HEK293 (cell line): ENCODE data around the gene IL1RAPL1.

ENCODE experiments used
- CTCF ChIA-PET: fragments of 350-600 bp; formaldehyde crosslinking; extraction: SDS; loops from one replicate; lab custom pipeline; 2021; ENCODE audit warnings: antibody characterized with exemption; lab: Yijun Ruan, JAX
- POLR2A ChIA-PET: fragments of 300-600 bp; formaldehyde crosslinking; extraction: SDS; loops from one replicate; lab custom pipeline; 2020; ENCODE audit warnings: antibody characterized with exemption, inconsistent platforms; lab: Yijun Ruan, JAX
- H3K27ac ChIP-seq: fragments of 200-500 bp; sonication (Bioruptor generic); 2 replicates; pipeline ENCODE4 v1.5.1; 2014; ENCODE audit warnings: low read depth, low read length, control low read depth, inconsistent platforms; ENCODE audit errors: extremely low read depth
- H3K36me3 ChIP-seq, 2 experiments: fragments of 200-500 bp in 1 of 2; sonication (Bioruptor generic) in 1 of 2; 1 replicate in 1 of 2; 2 replicates in 1 of 2; pipeline ENCODE4 v1.5.1; 2014 to 2017; ENCODE audit warnings: inconsistent platforms in 2 of 2, low read length in 2 of 2; ENCODE audit not compliant: control insufficient read depth in 2 of 2, insufficient read depth in 1 of 2
- H3K4me1 ChIP-seq: fragments of 200-500 bp; sonication (Bioruptor generic); 2 replicates; pipeline ENCODE4 v1.5.1; 2014; ENCODE audit warnings: mild to moderate bottlenecking, low read length, inconsistent platforms; ENCODE audit not compliant: control insufficient read depth, insufficient read depth
- H3K4me3 ChIP-seq: 2 replicates; pipeline ENCODE4 v1.5.1; 2011; ENCODE audit warnings: low read depth, mild to moderate bottlenecking, control low read depth, low read length, moderate library complexity
- H3K9me3 ChIP-seq: fragments of 200-500 bp; sonication (Bioruptor generic); 2 replicates; pipeline ENCODE4 v1.5.1; 2014; ENCODE audit warnings: low read depth, low read length, inconsistent platforms; ENCODE audit not compliant: control insufficient read depth, insufficient read depth
- BCL11A ChIP-seq: fragments of 450-650 bp; formaldehyde crosslinking; IDR thresholded peaks from 2 replicates; pipeline ENCODE4 v1.5.1; 2016; ENCODE audit warnings: low read depth, missing biosample characterization, missing genetic modification characterization
- HOXD13 ChIP-seq: sonication (generic); formaldehyde crosslinking; IDR thresholded peaks from 2 replicates; pipeline ENCODE4 v1.8.0; 2022; ENCODE audit warnings: missing genetic modification reagents, borderline replicate concordance
- MYNN ChIP-seq: fragments of 450-650 bp; formaldehyde crosslinking; IDR thresholded peaks from 2 replicates; pipeline ENCODE4 v1.5.1; 2016; ENCODE audit warnings: missing biosample characterization, missing genetic modification characterization, borderline replicate concordance
- OVOL3 ChIP-seq: fragments of 450-650 bp; formaldehyde crosslinking; IDR thresholded peaks from 2 replicates; pipeline ENCODE4 v1.5.1; 2016; ENCODE audit warnings: missing biosample characterization, missing genetic modification characterization
- YY1 ChIP-seq: fragments of 450-650 bp; formaldehyde crosslinking; IDR thresholded peaks from 2 replicates; pipeline ENCODE4 v1.5.1; 2018; ENCODE audit warnings: missing biosample characterization, missing genetic modification characterization
- ZNF10 ChIP-seq: fragments of 450-650 bp; formaldehyde crosslinking; IDR thresholded peaks from 2 replicates; pipeline ENCODE4 v1.5.1; 2017; ENCODE audit warnings: missing biosample characterization, missing genetic modification characterization
- ZNF169 ChIP-seq: fragments of 450-650 bp; formaldehyde crosslinking; IDR thresholded peaks from 2 replicates; pipeline ENCODE4 v1.5.1; 2016; ENCODE audit warnings: missing biosample characterization, missing genetic modification characterization
- ZNF221 ChIP-seq: fragments of 450-650 bp; formaldehyde crosslinking; IDR thresholded peaks from 2 replicates; pipeline ENCODE4 v1.5.1; 2017; ENCODE audit warnings: missing biosample characterization, missing genetic modification characterization, borderline replicate concordance
- ZNF223 ChIP-seq: fragments of 450-650 bp; formaldehyde crosslinking; IDR thresholded peaks from 2 replicates; pipeline ENCODE4 v1.5.1; 2016; ENCODE audit warnings: missing biosample characterization, missing genetic modification characterization
- ZNF266 ChIP-seq: fragments of 450-650 bp; formaldehyde crosslinking; IDR thresholded peaks from 2 replicates; pipeline ENCODE4 v1.5.1; 2016; ENCODE audit warnings: missing biosample characterization, missing genetic modification characterization, low read depth
- ZNF391 ChIP-seq: fragments of 450-650 bp; formaldehyde crosslinking; IDR thresholded peaks from 2 replicates; pipeline ENCODE4 v1.5.1; 2016; ENCODE audit warnings: low read depth, missing biosample characterization, missing genetic modification characterization, borderline replicate concordance
- ZNF514 ChIP-seq: fragments of 450-650 bp; formaldehyde crosslinking; IDR thresholded peaks from 2 replicates; pipeline ENCODE4 v1.5.1; 2016; ENCODE audit warnings: missing biosample characterization, missing genetic modification characterization
- ZNF624 ChIP-seq: fragments of 450-650 bp; formaldehyde crosslinking; IDR thresholded peaks from 2 replicates; pipeline ENCODE4 v1.5.1; 2017; ENCODE audit warnings: missing biosample characterization, missing genetic modification characterization
- ZSCAN23 ChIP-seq: fragments of 450-650 bp; formaldehyde crosslinking; IDR thresholded peaks from 2 replicates; pipeline ENCODE4 v1.5.1; 2016; ENCODE audit warnings: missing biosample characterization, missing genetic modification characterization
- ZSCAN4 ChIP-seq: fragments of 450-650 bp; formaldehyde crosslinking; IDR thresholded peaks from 2 replicates; pipeline ENCODE4 v1.5.1; 2017; ENCODE audit warnings: missing biosample characterization, missing genetic modification characterization
- TF ChIP-seq, protein P1 (sequence below): fragments of 450-650 bp; formaldehyde crosslinking; IDR thresholded peaks from 2 replicates; pipeline ENCODE4 v1.5.1; 2016; ENCODE audit warnings: missing biosample characterization, missing genetic modification characterization
- TF ChIP-seq, protein P2 (sequence below): fragments of 450-650 bp; formaldehyde crosslinking; IDR thresholded peaks from 2 replicates; pipeline ENCODE4 v1.5.1; 2016; ENCODE audit warnings: missing biosample characterization, missing genetic modification characterization, borderline replicate concordance
- TF ChIP-seq, protein P3 (sequence below): fragments of 450-650 bp; formaldehyde crosslinking; IDR thresholded peaks from 2 replicates; pipeline ENCODE4 v1.5.1; 2017; ENCODE audit warnings: missing biosample characterization, missing genetic modification characterization
- TF ChIP-seq, protein P4 (sequence below): fragments of 450-650 bp; formaldehyde crosslinking; IDR thresholded peaks from 2 replicates; pipeline ENCODE4 v1.5.1; 2016; ENCODE audit warnings: missing biosample characterization, missing genetic modification characterization

The IL1RAPL1 gene

DNA sequence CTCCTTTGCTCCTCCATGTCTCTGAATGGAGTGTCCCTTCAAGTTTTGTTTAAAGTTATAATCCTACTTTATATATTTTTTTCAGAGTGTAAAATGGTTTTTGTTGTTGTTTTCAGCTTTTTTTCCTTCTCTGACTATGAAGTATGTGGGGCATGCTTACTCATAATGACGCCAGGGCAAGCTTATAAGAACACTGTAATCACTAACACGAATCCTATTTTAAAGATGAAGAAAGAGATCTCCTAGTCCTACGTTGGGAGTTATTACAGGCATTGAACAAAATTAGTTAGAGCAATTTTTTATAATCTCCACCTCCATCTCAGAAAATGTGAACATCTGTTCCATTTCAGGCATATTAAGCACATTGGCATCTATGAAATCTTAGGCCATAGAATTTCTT, 1360.0 kb downstream of the IL1RAPL1 start:
- ChIA-PET CTCF (no interaction called here), POLR2A (no interaction called here)
- TF ChIP-seq ZNF391 (no peak), OVOL3 (no peak), HOXD13 (CRISPR knock-in tag) (no peak), ZNF221 (no peak), ZNF514 (tag by site-specific recombination) (no peak), ZNF624 (no peak), ZNF266 (no peak), ZSCAN23 (tag by site-specific recombination) (no peak)
- TF ChIP-seq, protein P1, sequence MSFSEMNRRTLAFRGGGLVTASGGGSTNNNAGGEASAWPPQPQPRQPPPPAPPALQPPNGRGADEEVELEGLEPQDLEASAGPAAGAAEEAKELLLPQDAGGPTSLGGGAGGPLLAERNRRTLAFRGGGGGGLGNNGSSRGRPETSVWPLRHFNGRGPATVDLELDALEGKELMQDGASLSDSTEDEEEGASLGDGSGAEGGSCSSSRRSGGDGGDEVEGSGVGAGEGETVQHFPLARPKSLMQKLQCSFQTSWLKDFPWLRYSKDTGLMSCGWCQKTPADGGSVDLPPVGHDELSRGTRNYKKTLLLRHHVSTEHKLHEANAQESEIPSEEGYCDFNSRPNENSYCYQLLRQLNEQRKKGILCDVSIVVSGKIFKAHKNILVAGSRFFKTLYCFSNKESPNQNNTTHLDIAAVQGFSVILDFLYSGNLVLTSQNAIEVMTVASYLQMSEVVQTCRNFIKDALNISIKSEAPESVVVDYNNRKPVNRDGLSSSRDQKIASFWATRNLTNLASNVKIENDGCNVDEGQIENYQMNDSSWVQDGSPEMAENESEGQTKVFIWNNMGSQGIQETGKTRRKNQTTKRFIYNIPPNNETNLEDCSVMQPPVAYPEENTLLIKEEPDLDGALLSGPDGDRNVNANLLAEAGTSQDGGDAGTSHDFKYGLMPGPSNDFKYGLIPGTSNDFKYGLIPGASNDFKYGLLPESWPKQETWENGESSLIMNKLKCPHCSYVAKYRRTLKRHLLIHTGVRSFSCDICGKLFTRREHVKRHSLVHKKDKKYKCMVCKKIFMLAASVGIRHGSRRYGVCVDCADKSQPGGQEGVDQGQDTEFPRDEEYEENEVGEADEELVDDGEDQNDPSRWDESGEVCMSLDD (tag by site-specific recombination): no peak
- TF ChIP-seq, protein P2, sequence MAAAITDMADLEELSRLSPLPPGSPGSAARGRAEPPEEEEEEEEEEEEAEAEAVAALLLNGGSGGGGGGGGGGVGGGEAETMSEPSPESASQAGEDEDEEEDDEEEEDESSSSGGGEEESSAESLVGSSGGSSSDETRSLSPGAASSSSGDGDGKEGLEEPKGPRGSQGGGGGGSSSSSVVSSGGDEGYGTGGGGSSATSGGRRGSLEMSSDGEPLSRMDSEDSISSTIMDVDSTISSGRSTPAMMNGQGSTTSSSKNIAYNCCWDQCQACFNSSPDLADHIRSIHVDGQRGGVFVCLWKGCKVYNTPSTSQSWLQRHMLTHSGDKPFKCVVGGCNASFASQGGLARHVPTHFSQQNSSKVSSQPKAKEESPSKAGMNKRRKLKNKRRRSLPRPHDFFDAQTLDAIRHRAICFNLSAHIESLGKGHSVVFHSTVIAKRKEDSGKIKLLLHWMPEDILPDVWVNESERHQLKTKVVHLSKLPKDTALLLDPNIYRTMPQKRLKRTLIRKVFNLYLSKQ: no peak
- H3K4me1 ChIP-seq: no peaks in the 10 kb centered on the region
- H3K9me3 ChIP-seq: no peaks in the 10 kb centered on the region
- H3K27ac ChIP-seq: no peak overlapping the region
- no peaks in the 10 kb centered on the region for H3K36me3 ChIP-seq
- H3K4me3 ChIP-seq: no peak overlapping the region

DNA sequence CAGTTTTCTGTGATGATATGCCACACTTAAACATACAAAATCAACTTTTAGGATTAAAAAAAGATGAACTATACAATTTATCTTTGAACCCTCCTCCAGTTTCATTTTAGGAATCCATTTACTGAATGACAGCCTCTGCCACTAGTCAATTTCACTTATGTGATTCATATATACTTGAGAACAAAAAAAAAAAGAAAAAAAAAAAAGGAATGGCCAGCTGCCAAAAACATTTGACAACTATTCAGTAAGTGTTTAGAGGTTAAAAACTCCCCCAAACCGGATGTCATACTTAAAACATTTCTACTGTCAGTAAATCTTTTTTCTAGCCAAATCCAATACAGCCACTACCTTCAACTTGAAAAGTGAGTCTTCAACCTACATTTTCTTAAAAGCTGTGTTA, 1361.4 kb downstream of the IL1RAPL1 start:
- TF ChIP-seq YY1 (tag by site-specific recombination) (no peak), ZNF223 (tag by site-specific recombination) (no peak), ZSCAN4 (tag by site-specific recombination) (no peak), ZNF169 (tag by site-specific recombination) (no peak), BCL11A (tag by site-specific recombination) (no peak), ZNF10 (no peak), MYNN (no peak)
- TF ChIP-seq, protein P3, sequence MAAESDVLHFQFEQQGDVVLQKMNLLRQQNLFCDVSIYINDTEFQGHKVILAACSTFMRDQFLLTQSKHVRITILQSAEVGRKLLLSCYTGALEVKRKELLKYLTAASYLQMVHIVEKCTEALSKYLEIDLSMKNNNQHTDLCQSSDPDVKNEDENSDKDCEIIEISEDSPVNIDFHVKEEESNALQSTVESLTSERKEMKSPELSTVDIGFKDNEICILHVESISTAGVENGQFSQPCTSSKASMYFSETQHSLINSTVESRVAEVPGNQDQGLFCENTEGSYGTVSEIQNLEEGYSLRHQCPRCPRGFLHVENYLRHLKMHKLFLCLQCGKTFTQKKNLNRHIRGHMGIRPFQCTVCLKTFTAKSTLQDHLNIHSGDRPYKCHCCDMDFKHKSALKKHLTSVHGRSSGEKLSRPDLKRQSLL (tag by site-specific recombination): no peak
- TF ChIP-seq, protein P4, sequence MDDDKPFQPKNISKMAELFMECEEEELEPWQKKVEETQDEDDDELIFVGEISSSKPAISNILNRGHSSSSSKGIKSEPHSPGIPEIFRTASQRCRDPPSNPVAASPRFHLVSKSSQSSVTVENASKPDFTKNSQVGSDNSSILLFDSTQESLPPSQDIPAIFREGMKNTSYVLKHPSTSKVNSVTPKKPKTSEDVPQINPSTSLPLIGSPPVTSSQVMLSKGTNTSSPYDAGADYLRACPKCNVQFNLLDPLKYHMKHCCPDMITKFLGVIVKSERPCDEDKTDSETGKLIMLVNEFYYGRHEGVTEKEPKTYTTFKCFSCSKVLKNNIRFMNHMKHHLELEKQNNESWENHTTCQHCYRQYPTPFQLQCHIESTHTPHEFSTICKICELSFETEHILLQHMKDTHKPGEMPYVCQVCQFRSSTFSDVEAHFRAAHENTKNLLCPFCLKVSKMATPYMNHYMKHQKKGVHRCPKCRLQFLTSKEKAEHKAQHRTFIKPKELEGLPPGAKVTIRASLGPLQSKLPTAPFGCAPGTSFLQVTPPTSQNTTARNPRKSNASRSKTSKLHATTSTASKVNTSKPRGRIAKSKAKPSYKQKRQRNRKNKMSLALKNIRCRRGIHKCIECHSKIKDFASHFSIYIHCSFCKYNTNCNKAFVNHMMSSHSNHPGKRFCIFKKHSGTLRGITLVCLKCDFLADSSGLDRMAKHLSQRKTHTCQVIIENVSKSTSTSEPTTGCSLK: no peak
- no peaks in the 10 kb centered on the region for H3K9me3 ChIP-seq
- no peaks in the 10 kb centered on the region for H3K36me3 ChIP-seq
- no peak overlapping the region for H3K4me3 ChIP-seq
- no peak overlapping the region for H3K27ac ChIP-seq
- no peaks in the 10 kb centered on the region for H3K4me1 ChIP-seq
- CTCF ChIA-PET: interaction anchor here (0.6 kb wide), 1 partner anchor 69 kb away, joined by 3 read pairs; no protein-coding TSS in a partner anchor
- POLR2A ChIA-PET: no interaction called here
